Stimulated activated CD8-positive, alpha-beta memory T cell treated with anti-CD3 and anti-CD28 coated beads, Interleukin-2, amount 100 ng/mL, for 1 hour (primary cell): Measurements from ENCODE around the gene KRTAP9-3.
"Not testable (repeated sequence)": the region's sequence is repeated elsewhere in the genome, so short reads cannot be mapped to it uniquely, and the experiment has no call there.

Experiments
- DNase-seq, 2 donors: peaks; one replicate each; pipeline ENCODE4 v3.0.0-alpha.2; 2020; ENCODE audit warnings: low read depth in 2 of 2

The KRTAP9-3 gene

GRCh38 chr17:41249637-41250240 lies 17.5 kb downstream of the KRTAP9-3 start, which contains the start of gene KRTAP9-4:
Gene KRTAP9-4, plus strand, starts transcription at chr17:41249687. Its CDS starts 34 bp downstream, at chr17:41249721.
- DNase-seq: not testable (repeated sequence)

DNA sequence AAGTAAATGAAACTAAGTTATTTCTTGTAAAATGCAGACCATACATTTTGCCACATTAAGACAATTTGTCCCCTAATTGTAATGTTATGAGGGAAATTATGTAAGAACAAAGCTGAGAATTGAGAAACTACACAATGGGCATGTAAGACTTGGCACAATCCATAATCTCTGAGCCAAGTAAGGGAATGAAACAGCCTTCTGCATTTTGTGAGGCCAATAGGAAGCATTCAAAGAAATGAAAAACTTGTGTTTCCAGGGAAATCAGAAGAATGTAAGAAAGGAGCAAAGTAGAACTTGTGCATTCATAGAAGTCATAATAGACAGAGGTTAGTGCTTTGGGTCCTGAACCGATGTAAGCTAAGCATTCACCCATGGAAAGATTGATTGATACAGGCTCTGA lies 19.0 kb downstream of the KRTAP9-3 start:
- DNase-seq: no peak

DNA sequence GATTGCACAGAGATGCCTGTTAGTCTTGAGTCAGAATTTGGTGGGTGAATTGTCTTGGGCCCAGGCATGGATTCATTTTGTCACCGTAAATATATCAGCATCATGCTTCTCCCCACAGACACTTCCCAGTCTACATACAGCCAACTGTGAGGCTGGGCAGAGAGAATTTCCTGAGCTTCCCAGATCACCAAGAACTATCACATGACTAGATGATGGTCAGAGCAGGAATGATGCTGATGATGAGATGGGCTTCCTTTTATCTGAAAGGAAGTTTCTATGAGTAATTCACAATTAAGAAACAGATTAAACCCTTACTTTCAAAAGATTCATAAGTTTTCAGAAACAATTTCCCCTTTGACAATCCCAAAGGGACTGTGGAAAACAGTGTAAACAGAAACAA lies 22.6 kb downstream of the KRTAP9-3 start:
- DNase-seq: no peak

DNA sequence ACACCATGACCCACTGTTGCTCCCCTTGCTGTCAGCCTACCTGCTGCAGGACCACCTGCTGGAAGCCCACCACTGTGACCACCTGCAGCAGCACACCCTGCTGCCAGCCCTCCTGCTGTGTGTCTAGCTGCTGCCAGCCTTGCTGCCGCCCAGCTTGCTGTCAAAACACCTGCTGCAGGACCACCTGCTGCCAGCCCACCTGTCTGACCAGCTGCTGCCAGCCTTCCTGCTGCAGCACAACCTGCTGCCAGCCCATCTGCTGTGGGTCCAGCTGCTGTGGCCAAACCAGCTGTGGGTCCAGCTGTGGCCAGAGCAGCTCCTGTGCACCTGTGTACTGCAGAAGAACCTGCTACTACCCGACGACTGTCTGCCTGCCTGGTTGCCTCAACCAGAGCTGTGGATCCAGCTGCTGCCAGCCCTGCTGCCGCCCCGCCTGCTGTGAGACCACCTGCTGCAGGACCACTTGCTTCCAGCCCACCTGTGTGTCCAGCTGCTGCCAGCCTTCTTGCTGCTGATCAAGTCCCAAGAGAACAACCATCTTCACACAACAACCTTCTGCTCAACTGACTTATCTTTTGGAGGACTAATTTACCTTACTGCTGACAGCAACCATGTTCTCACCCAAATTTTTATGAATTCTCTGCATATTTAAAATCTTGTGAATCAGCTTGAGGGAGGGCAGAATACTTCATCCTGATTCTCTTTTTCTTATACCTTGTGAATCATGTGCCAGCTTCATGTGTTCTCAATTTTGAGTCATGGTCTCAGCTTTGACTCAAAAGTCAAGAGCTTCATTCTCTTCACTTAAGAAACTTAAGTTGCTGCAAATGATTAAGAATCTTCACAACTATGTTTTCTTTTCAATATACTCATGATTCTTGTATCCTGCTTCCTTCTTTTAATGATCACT lies 23.4 kb downstream of the KRTAP9-3 start, which contains the start of gene KRTAP9-9:
KRTAP9-9 (plus strand) TSS at position 4 of the 910 bp plus-strand sequence.
- not testable (repeated sequence) for DNase-seq

DNA sequence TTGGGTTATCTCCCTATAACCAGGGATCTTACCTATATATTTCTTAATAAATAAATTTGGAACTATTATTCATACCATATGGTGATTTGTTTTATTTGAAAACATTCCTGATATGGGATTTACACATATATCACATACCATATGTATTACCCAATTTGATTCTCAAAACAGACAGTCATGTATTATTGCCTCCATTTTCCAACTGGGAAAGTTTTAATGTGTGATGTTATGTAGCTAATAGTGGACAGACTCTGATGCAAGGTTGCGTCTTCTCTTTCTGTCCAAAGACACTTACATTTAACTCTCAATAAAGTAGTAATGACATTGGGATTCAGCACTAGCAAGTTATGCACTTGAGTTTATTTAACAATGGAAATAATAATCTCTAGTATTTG lies 24.0 kb downstream of the KRTAP9-3 start:
- DNase-seq: no peak

DNA sequence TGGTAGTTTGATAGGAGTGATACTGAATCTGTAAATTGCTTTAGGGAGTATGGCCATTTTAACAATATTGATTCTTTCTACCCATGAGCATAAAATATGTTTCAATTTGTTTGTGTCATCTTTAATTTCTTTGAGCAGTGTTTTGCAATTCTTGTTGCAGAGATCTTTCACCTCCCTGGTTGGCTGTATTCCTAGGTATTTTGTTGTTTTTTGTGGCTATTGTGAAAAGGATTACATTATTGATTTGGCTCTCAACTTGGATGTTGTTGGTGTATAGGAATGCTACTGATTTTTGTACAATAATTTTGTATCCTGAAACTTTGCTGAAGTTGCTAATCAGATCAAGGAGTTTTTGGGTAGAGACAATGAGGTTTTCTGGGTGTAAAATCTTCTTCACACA lies 26.2 kb downstream of the KRTAP9-3 start:
- no peak for DNase-seq

- no peak for DNase-seq
Observed at GRCh38 chr17:41263212-41263611, 31.0 kb downstream of the KRTAP9-3 start.

- no peak for DNase-seq
Observed at GRCh38 chr17:41264599-41264998, 32.4 kb downstream of the KRTAP9-3 start.

DNA sequence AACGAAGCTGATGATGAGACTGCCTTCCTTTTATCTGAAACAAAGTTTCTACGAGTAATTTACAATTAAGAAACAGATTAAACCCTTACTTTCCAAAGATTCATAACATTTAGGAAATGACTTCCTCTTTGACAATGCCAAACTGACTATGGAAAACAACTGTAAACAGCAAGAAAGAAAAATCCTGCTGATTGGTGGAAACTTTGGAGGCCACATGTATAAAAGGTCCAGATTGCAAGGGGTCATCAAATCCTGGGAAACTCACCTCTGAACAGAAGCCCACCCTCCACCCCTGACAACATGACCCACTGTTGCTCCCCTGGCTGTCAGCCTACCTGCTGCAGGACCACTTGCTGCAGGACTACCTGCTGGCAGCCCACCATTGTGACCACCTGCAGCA lies 32.8 kb downstream of the KRTAP9-3 start, which contains the start of gene KRTAP9-6:
KRTAP9-6 (plus strand) TSS at position 301 of the 400 bp plus-strand sequence; CDS start at position 301, 0 bp downstream.
- no peak for DNase-seq

- no peak for DNase-seq
Observed at GRCh38 chr17:41267711-41268110, 35.5 kb downstream of the KRTAP9-3 start.

GRCh38 chr17:41271323-41271722 lies 39.1 kb downstream of the KRTAP9-3 start:
- DNase-seq: not testable (repeated sequence)

GRCh38 chr17:41271858-41272257 lies 39.6 kb downstream of the KRTAP9-3 start:
- no peak for DNase-seq

GRCh38 chr17:41275648-41276190 lies 43.5 kb downstream of the KRTAP9-3 start, which contains the start of gene KRTAP9-7:
Gene KRTAP9-7, plus strand, starts transcription at chr17:41275698. Its CDS starts 0 bp downstream, at chr17:41275698.
- not testable (repeated sequence) for DNase-seq

GRCh38 chr17:41278176-41278955 lies 46.1 kb downstream of the KRTAP9-3 start:
- DNase-seq: no peak
